NOMO-1 treated with DMSO at 0.1 percent for 48 hours (cell line): ENCODE data around the gene DNA2.

Source experiments
- DNase-seq: peaks from one replicate; lab custom pipeline; 2025; ENCODE audit not compliant: unreplicated experiment; lab: John Stamatoyannopoulos, UW

DNA2 gene

DNA sequence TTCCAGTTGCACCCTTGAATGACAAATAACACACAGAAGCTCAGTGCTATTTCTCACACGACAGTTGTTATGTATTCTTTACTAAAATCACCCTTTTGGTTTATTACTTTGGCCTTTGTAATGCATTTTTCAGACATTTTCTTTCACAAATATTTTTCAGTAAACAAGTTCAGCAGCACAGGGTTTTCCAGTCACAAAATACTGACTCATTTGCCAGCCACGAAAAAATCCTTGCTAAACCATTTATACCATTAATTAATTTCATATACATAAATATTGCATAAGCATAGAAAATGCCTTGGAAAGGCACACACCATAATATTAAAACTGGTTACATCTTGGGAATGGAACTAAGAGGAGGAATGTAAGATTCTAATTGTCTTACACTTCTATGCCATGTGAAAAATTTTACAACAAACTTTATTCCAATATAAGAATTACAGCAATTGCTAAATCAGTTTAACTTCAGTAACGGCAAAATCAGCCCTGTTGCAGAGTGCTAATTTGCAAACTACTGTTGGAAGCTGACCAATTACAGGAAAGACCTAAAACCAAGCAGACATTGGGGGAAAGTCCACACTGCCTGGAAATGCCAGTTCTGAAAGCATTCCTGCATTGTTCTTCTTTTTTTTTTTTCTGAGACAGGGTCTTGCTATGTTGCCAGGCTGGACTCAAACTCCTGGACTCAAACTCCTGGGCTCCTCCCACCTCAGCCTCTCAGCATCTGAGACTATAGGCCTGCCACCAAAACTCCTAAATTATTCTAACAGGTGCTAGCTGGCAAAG, 107.5 kb downstream of the DNA2 start:
- no peak for DNase-seq
